Psoas muscle (tissue), 8 donors: ENCODE data around the gene GCH1. TPM values are rescaled to one million over a fixed set of nuclear protein-coding genes. Genes with fewer than 3 reads are reported as not detected.

ENCODE experiments used
- ATAC-seq, 4 donors: fragments of 200-7000 bp; cut with Tn5 transposase; one replicate each; pipeline ENCODE4 v1.9.1; 2020; ENCODE audit warnings: moderate library complexity in 3 of 4, mild to moderate bottlenecking in 2 of 4
- DNase-seq, 2 donors: peaks; one replicate each; pipeline ENCODE4 v3.0.0-alpha.2; 2020
- H3K27ac ChIP-seq: fragments of 200-600 bp; one replicate; pipeline ENCODE4 v1.8.0; 2022
- H3K27me3 ChIP-seq, 3 donors: fragments of 200-600 bp in 1 of 3; one replicate each; pipeline versions ENCODE4 v1.6.1 to v1.8.0; 2013 to 2022; ENCODE audit warnings: low read length in 2 of 3, mild to moderate bottlenecking in 2 of 3, moderate library complexity in 1 of 3; ENCODE audit not compliant: insufficient read depth in 3 of 3
- H3K36me3 ChIP-seq, 2 donors: fragments of 200-600 bp in 1 of 2; one replicate each; pipeline versions ENCODE4 v1.6.1 to v1.8.0; 2013 to 2022; ENCODE audit warnings: low read depth in 1 of 2, mild to moderate bottlenecking in 1 of 2, moderate library complexity in 1 of 2; ENCODE audit not compliant: insufficient read depth in 1 of 2
- H3K4me1 ChIP-seq: fragments of 200-600 bp; one replicate; pipeline ENCODE4 v1.8.0; 2022
- H3K4me3 ChIP-seq: fragments of 200-600 bp; one replicate; pipeline ENCODE4 v1.8.0; 2022; ENCODE audit warnings: mild to moderate bottlenecking
- H3K9me3 ChIP-seq: fragments of 200-600 bp; one replicate; pipeline ENCODE4 v1.8.0; 2022
- WGBS, 3 donors: extraction: QIAGEN DNeasy Blood & Tissue Kit; methylation state at CpG; one replicate each; pipeline versions ENCODE4 v1.1.6 to v1.1.7; 2013; 5-methylcytosine and 5-hydroxymethylcytosine counted together
- intact Hi-C, 2 donors: fragments of 100-400 bp; cut with DNase I; formaldehyde crosslinking; loops; one replicate each; pipeline versions ENCODE4 v1.11.0 to v1.14.2; 2022
- polyA plus RNA-seq, 3 donors: library from polyadenylated mRNA; stranded (reverse); fragments of 200-250 nt; gene quantifications; one replicate each; pipeline ENCODE4 v1.2.3, GENCODE V29; 2013
- total RNA-seq, 4 donors: library from RNA; stranded (reverse); fragmentation: NEBNext Ultra II Directional in 2 of 4; extraction: Animal tissue kit (Norgen Biotek cat#: 25700) in 2 of 4; gene quantifications; one replicate each; pipeline versions ENCODE4 v1.2.1 to v1.2.4, GENCODE V29; 2021 to 2023
- TF ChIP-seq, protein P1 (sequence below): fragments of 200-600 bp; IDR thresholded peaks from one replicate; pipeline ENCODE4 v1.8.0; 2022; ENCODE audit warnings: antibody characterized with exemption
- donor health status: healthy with polysubstance abuse.
- donor health status: DM: no; HTN: no; CAD: no; lungs with moderate emphysema.
- donor health status: Bipolar disorder and iron deficiency.
- donor health status: healthy.
- donor health status: DM: yes; HTN: yes; CAD: no.
- donor health status: DM: no; HTN: no; CAD: no.
- donor health status: DM: no; HTN: no; CAD: no.
- donor health status: DM: yes; HTN: yes; CAD: no.

Gene GCH1
- total and polyA plus RNA-seq, 7 donors, result 0.65 to 1.4 (median 1.1) TPM

DNA sequence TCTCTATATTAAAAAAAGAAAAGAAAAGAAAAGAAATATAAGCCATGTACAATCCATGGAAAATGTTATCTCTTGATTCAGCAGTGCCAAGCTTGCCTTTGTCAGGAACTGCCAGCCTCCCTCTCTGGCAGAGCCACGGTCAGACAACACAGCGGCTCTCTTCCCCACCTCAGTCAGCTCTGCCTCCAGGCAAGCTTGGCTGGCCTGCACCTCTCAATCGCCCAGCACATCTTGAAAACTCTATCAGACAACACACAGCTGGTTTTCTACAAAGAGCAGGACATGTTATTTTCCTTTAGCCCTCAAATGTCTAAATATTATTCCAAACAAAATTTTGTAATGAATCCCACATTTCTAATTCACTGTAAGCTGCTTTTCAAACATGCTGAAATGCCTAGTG, 20.0 kb upstream of the GCH1 start:
- TF ChIP-seq, protein P1, sequence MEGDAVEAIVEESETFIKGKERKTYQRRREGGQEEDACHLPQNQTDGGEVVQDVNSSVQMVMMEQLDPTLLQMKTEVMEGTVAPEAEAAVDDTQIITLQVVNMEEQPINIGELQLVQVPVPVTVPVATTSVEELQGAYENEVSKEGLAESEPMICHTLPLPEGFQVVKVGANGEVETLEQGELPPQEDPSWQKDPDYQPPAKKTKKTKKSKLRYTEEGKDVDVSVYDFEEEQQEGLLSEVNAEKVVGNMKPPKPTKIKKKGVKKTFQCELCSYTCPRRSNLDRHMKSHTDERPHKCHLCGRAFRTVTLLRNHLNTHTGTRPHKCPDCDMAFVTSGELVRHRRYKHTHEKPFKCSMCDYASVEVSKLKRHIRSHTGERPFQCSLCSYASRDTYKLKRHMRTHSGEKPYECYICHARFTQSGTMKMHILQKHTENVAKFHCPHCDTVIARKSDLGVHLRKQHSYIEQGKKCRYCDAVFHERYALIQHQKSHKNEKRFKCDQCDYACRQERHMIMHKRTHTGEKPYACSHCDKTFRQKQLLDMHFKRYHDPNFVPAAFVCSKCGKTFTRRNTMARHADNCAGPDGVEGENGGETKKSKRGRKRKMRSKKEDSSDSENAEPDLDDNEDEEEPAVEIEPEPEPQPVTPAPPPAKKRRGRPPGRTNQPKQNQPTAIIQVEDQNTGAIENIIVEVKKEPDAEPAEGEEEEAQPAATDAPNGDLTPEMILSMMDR, result no peak
- Histone ChIP-seq H3K4me1 (no peaks in the 10 kb centered on the region), H3K4me3 (no peak overlapping the region), H3K27me3 (no peaks in the 10 kb centered on the region), H3K9me3 (no peaks in the 10 kb centered on the region), H3K27ac (no peak overlapping the region), H3K36me3 (no peaks in the 10 kb centered on the region)
- ATAC-seq (no peak), DNase-seq (no peak)
- intact Hi-C loops, result loop anchor here in 1 of 2 donors (5.0 kb wide), 1 partner anchor 1000 kb away; no protein-coding TSS in a partner anchor
- 75 to 83% (median 78%) methylated on average over 3 of the region's 3 CpGs for WGBS, 3 donors

DNA sequence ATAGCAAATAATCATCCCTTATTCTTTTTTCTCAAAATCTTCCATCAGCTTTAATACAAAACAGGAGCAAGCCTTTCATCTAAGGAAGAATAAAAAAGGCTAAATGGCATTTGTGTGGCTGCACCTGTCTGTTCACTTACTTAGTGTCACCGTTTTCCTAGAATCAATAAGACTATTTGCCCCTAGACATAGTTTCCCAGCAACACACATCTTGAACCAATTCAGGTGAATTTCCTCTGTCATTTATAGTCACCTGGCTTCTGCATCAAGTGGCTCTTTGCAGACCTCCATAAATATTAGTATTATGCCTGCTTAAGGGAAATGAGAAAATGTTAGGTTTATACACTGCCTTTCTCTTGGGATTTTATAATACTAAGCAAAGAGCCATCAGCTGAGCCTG, 17.4 kb upstream of the GCH1 start:
- WGBS, 3 donors, result 46 to 55% (median 51%) methylated on average over 1 of the region's 1 CpG
- H3K27ac ChIP-seq, result no peak overlapping the region
- ATAC-seq, result no peak

DNA sequence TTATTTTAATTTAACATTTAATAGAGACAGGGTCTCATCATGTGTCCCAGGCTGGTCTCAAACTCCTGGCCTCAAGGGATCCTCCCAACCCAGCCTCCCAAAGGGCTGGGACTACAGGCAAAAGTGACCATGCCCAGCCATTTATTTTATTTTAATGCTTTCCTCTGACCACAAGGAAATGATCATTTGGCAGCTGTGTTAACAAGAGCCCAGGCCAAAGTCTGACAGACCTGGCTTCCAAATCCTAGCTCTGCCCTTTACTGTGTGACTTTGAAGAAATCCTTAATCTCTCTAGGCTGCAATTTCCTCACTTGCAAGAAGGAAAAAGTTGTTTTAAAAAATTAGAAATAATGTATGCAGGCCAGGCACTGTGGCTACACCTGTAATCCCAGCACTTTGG, 16.7 kb upstream of the GCH1 start:
- TF ChIP-seq, protein P1, result no peak
- no peak overlapping the region for H3K27ac ChIP-seq

More for the DNA sequence above, 17.4 kb upstream of the GCH1 start:
- H3K4me1 ChIP-seq, result no peaks in the 10 kb centered on the region
- no peaks in the 10 kb centered on the region for H3K36me3 ChIP-seq
- H3K27me3 ChIP-seq, result no peaks in the 10 kb centered on the region
- TF ChIP-seq, protein P1, result no peak
- no peak overlapping the region for H3K4me3 ChIP-seq
- intact Hi-C loops, result loop anchor here in 1 of 2 donors (5.0 kb wide), 1 partner anchor 1002 kb away; no protein-coding TSS in a partner anchor
- DNase-seq, result no peak
- H3K9me3 ChIP-seq, result no peaks in the 10 kb centered on the region

DNA sequence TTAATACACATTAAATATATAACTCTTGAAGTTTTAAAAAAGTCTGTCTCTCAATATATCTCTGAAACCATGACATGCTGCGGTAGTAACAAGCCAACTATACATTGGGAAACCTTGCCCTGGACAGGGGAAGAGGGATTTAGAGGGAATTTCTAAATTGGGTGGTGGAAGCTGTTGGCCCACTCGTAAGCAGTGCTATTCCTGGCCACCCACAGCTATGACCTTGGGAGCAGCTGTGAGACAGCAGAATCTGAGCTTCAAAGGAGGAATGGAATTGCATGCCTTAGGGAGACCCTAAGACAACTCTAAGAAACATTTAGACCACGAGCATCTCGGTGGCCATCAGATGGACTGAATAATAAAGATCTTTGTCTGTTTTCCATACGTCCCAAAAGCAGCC, 15.8 kb upstream of the GCH1 start:
- DNase-seq, result no peak
- intact Hi-C loops, result no loop called here
- no peak overlapping the region for H3K4me3 ChIP-seq
- H3K27me3 ChIP-seq, result no peaks in the 10 kb centered on the region
- H3K27ac ChIP-seq, result no peak overlapping the region
- H3K9me3 ChIP-seq, result no peaks in the 10 kb centered on the region
- no peak for ATAC-seq
- H3K4me1 ChIP-seq, result no peaks in the 10 kb centered on the region
- TF ChIP-seq, protein P1, result no peak
- 41 to 45% (median 45%) methylated on average over 5 of the region's 5 CpGs for WGBS, 3 donors
- H3K36me3 ChIP-seq, result no peaks in the 10 kb centered on the region

More for the DNA sequence above, 16.7 kb upstream of the GCH1 start:
- no peaks in the 10 kb centered on the region for H3K4me1 ChIP-seq
- H3K4me3 ChIP-seq, result no peak overlapping the region
- no peak for ATAC-seq
- no peak for DNase-seq
- no peaks in the 10 kb centered on the region for H3K9me3 ChIP-seq
- no peaks in the 10 kb centered on the region for H3K27me3 ChIP-seq
- no peaks in the 10 kb centered on the region for H3K36me3 ChIP-seq
- intact Hi-C loops, result no loop called here

DNA sequence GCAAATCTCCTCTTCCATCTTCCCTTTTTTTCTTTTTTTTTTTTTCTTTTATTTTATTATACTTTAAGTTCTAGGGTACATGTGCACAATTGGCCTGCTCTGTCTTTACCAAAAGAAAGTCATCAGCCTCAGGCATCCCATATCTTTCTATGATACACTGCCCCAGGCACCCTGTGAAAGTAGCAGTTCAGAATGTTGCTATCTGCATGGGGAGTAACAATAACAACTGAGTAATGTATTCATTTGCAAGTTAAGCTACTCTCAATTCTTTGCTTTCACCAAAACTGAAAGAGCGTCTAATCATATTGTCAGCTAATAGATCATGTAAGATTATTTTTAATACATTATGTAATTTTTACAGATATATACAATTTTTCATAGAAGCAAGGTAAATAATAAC, 13.5 kb upstream of the GCH1 start:
- Histone ChIP-seq H3K27me3 (no peaks in the 10 kb centered on the region), H3K4me3 (no peak overlapping the region), H3K9me3 (no peaks in the 10 kb centered on the region), H3K27ac (no peak overlapping the region), H3K4me1 (no peaks in the 10 kb centered on the region), H3K36me3 (no peaks in the 10 kb centered on the region)
- intact Hi-C loops, result no loop called here
- ATAC-seq (no peak), DNase-seq (no peak)
- 94 to 100% (median 98%) methylated on average over 1 of the region's 1 CpG for WGBS, 3 donors
- TF ChIP-seq, protein P1, result no peak
